ENCODE measurements around the gene NARF.

The NARF gene

GRCh38 chr17:82412535-82413520 lies 45.7 kb upstream of the NARF start:
- Histone ChIP-seq H3K4me3 (ENCODE audit: low read length) (no peak overlapping the region), H3K4ac (ENCODE audit: low read depth, low read length) (no peak overlapping the region), H4K5ac (ENCODE audit: low read length) (no peak overlapping the region), H2BK15ac (replicated peaks; ENCODE audit: low read depth) (no peak overlapping the region), H3K79me1 (ENCODE audit: low read length) (no peaks in the 10 kb centered on the region), H3K56ac (ENCODE audit: low read length) (no peak overlapping the region), H3K4me1 (ENCODE audit: control insufficient read depth, low read depth, low read length) (no peaks in the 10 kb centered on the region), H3K27ac (ENCODE audit: low read depth, low read length) (no peak overlapping the region), H4K8ac (ENCODE audit: low read depth, low read length) (no peak overlapping the region), H3K23ac (ENCODE audit: low read length) (no peak overlapping the region), H3K9ac (ENCODE audit: low read length) (no peak overlapping the region), H3K27me3 (ENCODE audit: insufficient read depth, low read length, poor library complexity) (no peaks in the 10 kb centered on the region), H3K18ac (ENCODE audit: low read length) (no peak overlapping the region), H3K79me2 (ENCODE audit: control insufficient read depth, insufficient read depth, low read length) (no peaks in the 10 kb centered on the region), H2AK5ac (ENCODE audit: low read length) (no peak overlapping the region), H3K36me3 (ENCODE audit: control insufficient read depth, insufficient read depth, low read length) (no peaks in the 10 kb centered on the region), H2BK5ac (ENCODE audit: low read length) (no peak overlapping the region), H2BK120ac (ENCODE audit: low read depth, low read length) (no peak overlapping the region), H3K4me2 (ENCODE audit: low read length) (no peak overlapping the region)
- DNase-seq: no peak
- no CpG with 5 or more reads among the region's 29 CpGs for WGBS (ENCODE audit: extremely low coverage, insufficient coverage, low lambda C conversion rate)

- peak; percentile 86 for DNase-seq
These were observed 43.8 kb upstream of the NARF start for GRCh38 chr17:82414548-82415281.

GRCh38 chr17:82415336-82415735 lies 43.2 kb upstream of the NARF start:
- no peak overlapping the region for H3K27ac ChIP-seq (ENCODE audit: low read depth, low read length)
- no peak overlapping the region for H2BK120ac ChIP-seq (ENCODE audit: low read depth, low read length)
- DNase-seq: no peak
- WGBS (ENCODE audit: extremely low coverage, insufficient coverage, low lambda C conversion rate): no CpG with 5 or more reads among the region's 26 CpGs
- H3K18ac ChIP-seq (ENCODE audit: low read length): no peak overlapping the region
- H3K23ac ChIP-seq (ENCODE audit: low read length): no peak overlapping the region
- no peaks in the 10 kb centered on the region for H3K36me3 ChIP-seq (ENCODE audit: control insufficient read depth, insufficient read depth, low read length)
- no peaks in the 10 kb centered on the region for H3K4me1 ChIP-seq (ENCODE audit: control insufficient read depth, low read depth, low read length)
- H4K8ac ChIP-seq (ENCODE audit: low read depth, low read length): no peak overlapping the region
- no peak overlapping the region for H2AK5ac ChIP-seq (ENCODE audit: low read length)
- no peak overlapping the region for H3K4ac ChIP-seq (ENCODE audit: low read depth, low read length)
- no peaks in the 10 kb centered on the region for H3K27me3 ChIP-seq (ENCODE audit: insufficient read depth, low read length, poor library complexity)
- H3K9ac ChIP-seq (ENCODE audit: low read length): no peak overlapping the region
- H4K5ac ChIP-seq (ENCODE audit: low read length): no peak overlapping the region
- no peaks in the 10 kb centered on the region for H3K79me2 ChIP-seq (ENCODE audit: control insufficient read depth, insufficient read depth, low read length)
- H2BK5ac ChIP-seq (ENCODE audit: low read length): no peak overlapping the region
- no peak overlapping the region for H3K56ac ChIP-seq (ENCODE audit: low read length)
- H2BK15ac ChIP-seq (replicated peaks; ENCODE audit: low read depth): no peak overlapping the region
- no peak overlapping the region for H3K4me3 ChIP-seq (ENCODE audit: low read length)
- H3K79me1 ChIP-seq (ENCODE audit: low read length): no peaks in the 10 kb centered on the region
- no peak overlapping the region for H3K4me2 ChIP-seq (ENCODE audit: low read length)

More at GRCh38 chr17:82414548-82415281, 43.8 kb upstream of the NARF start:
- WGBS (ENCODE audit: extremely low coverage, insufficient coverage, low lambda C conversion rate): no CpG with 5 or more reads among the region's 38 CpGs
- no peak overlapping the region for H3K4me3 ChIP-seq (ENCODE audit: low read length)
- H3K23ac ChIP-seq (ENCODE audit: low read length): no peak overlapping the region
- H4K8ac ChIP-seq (ENCODE audit: low read depth, low read length): no peak overlapping the region
- no peak overlapping the region for H3K4ac ChIP-seq (ENCODE audit: low read depth, low read length)
- H2BK5ac ChIP-seq (ENCODE audit: low read length): no peak overlapping the region
- no peaks in the 10 kb centered on the region for H3K4me1 ChIP-seq (ENCODE audit: control insufficient read depth, low read depth, low read length)
- H2BK15ac ChIP-seq (replicated peaks; ENCODE audit: low read depth): no peak overlapping the region
- H3K79me2 ChIP-seq (ENCODE audit: control insufficient read depth, insufficient read depth, low read length): no peaks in the 10 kb centered on the region
- no peak overlapping the region for H2AK5ac ChIP-seq (ENCODE audit: low read length)
- no peak overlapping the region for H2BK120ac ChIP-seq (ENCODE audit: low read depth, low read length)
- no peak overlapping the region for H3K27ac ChIP-seq (ENCODE audit: low read depth, low read length)
- H3K56ac ChIP-seq (ENCODE audit: low read length): no peak overlapping the region
- H3K36me3 ChIP-seq (ENCODE audit: control insufficient read depth, insufficient read depth, low read length): no peaks in the 10 kb centered on the region
- H3K4me2 ChIP-seq (ENCODE audit: low read length): peak overlapping the region; percentile 27
- no peak overlapping the region for H3K18ac ChIP-seq (ENCODE audit: low read length)
- H4K5ac ChIP-seq (ENCODE audit: low read length): no peak overlapping the region
- no peak overlapping the region for H3K9ac ChIP-seq (ENCODE audit: low read length)
- H3K79me1 ChIP-seq (ENCODE audit: low read length): no peaks in the 10 kb centered on the region
- H3K27me3 ChIP-seq (ENCODE audit: insufficient read depth, low read length, poor library complexity): no peaks in the 10 kb centered on the region

- H3K9ac ChIP-seq (ENCODE audit: low read length): no peak overlapping the region
- H3K4me2 ChIP-seq (ENCODE audit: low read length): no peak overlapping the region
- no peak overlapping the region for H2BK5ac ChIP-seq (ENCODE audit: low read length)
- H3K4me3 ChIP-seq (ENCODE audit: low read length): no peak overlapping the region
- DNase-seq: no peak
- no CpG with 5 or more reads among the region's 9 CpGs for whole genome bisulfite sequencing (ENCODE audit: extremely low coverage, insufficient coverage, low lambda C conversion rate)
- no peaks in the 10 kb centered on the region for H3K36me3 ChIP-seq (ENCODE audit: control insufficient read depth, insufficient read depth, low read length)
- H3K56ac ChIP-seq (ENCODE audit: low read length): no peak overlapping the region
- no peak overlapping the region for H4K5ac ChIP-seq (ENCODE audit: low read length)
- no peaks in the 10 kb centered on the region for H3K79me1 ChIP-seq (ENCODE audit: low read length)
- H3K4ac ChIP-seq (ENCODE audit: low read depth, low read length): no peak overlapping the region
- H2BK15ac ChIP-seq (replicated peaks; ENCODE audit: low read depth): no peak overlapping the region
- H3K79me2 ChIP-seq (ENCODE audit: control insufficient read depth, insufficient read depth, low read length): no peaks in the 10 kb centered on the region
- H3K27ac ChIP-seq (ENCODE audit: low read depth, low read length): no peak overlapping the region
- H3K27me3 ChIP-seq (ENCODE audit: insufficient read depth, low read length, poor library complexity): no peaks in the 10 kb centered on the region
- H3K23ac ChIP-seq (ENCODE audit: low read length): no peak overlapping the region
- no peak overlapping the region for H2BK120ac ChIP-seq (ENCODE audit: low read depth, low read length)
- no peak overlapping the region for H3K18ac ChIP-seq (ENCODE audit: low read length)
- H2AK5ac ChIP-seq (ENCODE audit: low read length): no peak overlapping the region
- H3K4me1 ChIP-seq (ENCODE audit: control insufficient read depth, low read depth, low read length): no peaks in the 10 kb centered on the region
- H4K8ac ChIP-seq (ENCODE audit: low read depth, low read length): no peak overlapping the region
These were observed 42.8 kb upstream of the NARF start for GRCh38 chr17:82415786-82416185.

- no peak overlapping the region for H3K23ac ChIP-seq (ENCODE audit: low read length)
- H3K4me2 ChIP-seq (ENCODE audit: low read length): no peak overlapping the region
- H4K5ac ChIP-seq (ENCODE audit: low read length): no peak overlapping the region
- no peak for DNase-seq
- no CpG with 5 or more reads among the region's 4 CpGs for WGBS (ENCODE audit: extremely low coverage, insufficient coverage, low lambda C conversion rate)
- H2BK120ac ChIP-seq (ENCODE audit: low read depth, low read length): no peak overlapping the region
- no peak overlapping the region for H3K9ac ChIP-seq (ENCODE audit: low read length)
- H3K4ac ChIP-seq (ENCODE audit: low read depth, low read length): no peak overlapping the region
- H3K79me1 ChIP-seq (ENCODE audit: low read length): no peaks in the 10 kb centered on the region
- H3K4me1 ChIP-seq (ENCODE audit: control insufficient read depth, low read depth, low read length): no peaks in the 10 kb centered on the region
- H3K56ac ChIP-seq (ENCODE audit: low read length): no peak overlapping the region
- H2BK15ac ChIP-seq (replicated peaks; ENCODE audit: low read depth): no peak overlapping the region
- H4K8ac ChIP-seq (ENCODE audit: low read depth, low read length): no peak overlapping the region
- H3K4me3 ChIP-seq (ENCODE audit: low read length): no peak overlapping the region
- no peak overlapping the region for H3K18ac ChIP-seq (ENCODE audit: low read length)
- no peaks in the 10 kb centered on the region for H3K79me2 ChIP-seq (ENCODE audit: control insufficient read depth, insufficient read depth, low read length)
- H2BK5ac ChIP-seq (ENCODE audit: low read length): no peak overlapping the region
- H3K27me3 ChIP-seq (ENCODE audit: insufficient read depth, low read length, poor library complexity): no peaks in the 10 kb centered on the region
- no peaks in the 10 kb centered on the region for H3K36me3 ChIP-seq (ENCODE audit: control insufficient read depth, insufficient read depth, low read length)
- no peak overlapping the region for H3K27ac ChIP-seq (ENCODE audit: low read depth, low read length)
- H2AK5ac ChIP-seq (ENCODE audit: low read length): no peak overlapping the region
These were observed 42.3 kb upstream of the NARF start for GRCh38 chr17:82416264-82416663.
